Activated CD4-positive, alpha-beta T cell treated with anti-CD3 and anti-CD28 coated beads for 36 hours (primary cell): ENCODE results near the gene RASL12. TPM values are rescaled to one million over a fixed set of nuclear protein-coding genes. Genes with fewer than 3 reads are reported as not detected.

Experiments used
- ATAC-seq: fragments of 200-7000 bp; cut with Tn5 transposase; one replicate; pipeline ENCODE4 v1.10.0; 2021; ENCODE audit warnings: mild to moderate bottlenecking, moderate library complexity
- CTCF ChIA-PET: fragments of 350-600 bp; sonication (Branson Sonifier 250); formaldehyde crosslinking; loops from one replicate; lab custom pipeline; 2021; ENCODE audit warnings: antibody characterized with exemption; lab: Charles Lee
- POLR2A ChIA-PET: fragments of 350-600 bp; sonication (Branson Sonifier 250); formaldehyde crosslinking; loops from one replicate; lab custom pipeline; 2021; ENCODE audit warnings: antibody characterized with exemption, inconsistent platforms; lab: Charles Lee
- DNase-seq: peaks from one replicate; pipeline ENCODE4 v3.0.0-alpha.2; 2020
- H3K27ac Mint-ChIP-seq: one replicate; pipeline ENCODE4 v1.8.0; 2021; ENCODE audit warnings: mixed read lengths
- H3K27me3 Mint-ChIP-seq: one replicate; pipeline ENCODE4 v1.8.0; 2021; ENCODE audit warnings: mixed read lengths
- H3K36me3 Mint-ChIP-seq: one replicate; pipeline ENCODE4 v1.8.0; 2021; ENCODE audit warnings: low read depth, mixed read lengths
- H3K4me1 Mint-ChIP-seq: one replicate; pipeline ENCODE4 v1.8.0; 2021; ENCODE audit warnings: mixed read lengths
- H3K4me3 Mint-ChIP-seq: one replicate; pipeline ENCODE4 v1.8.0; 2021; ENCODE audit warnings: mild to moderate bottlenecking, moderate library complexity, mixed read lengths
- H3K9me3 Mint-ChIP-seq: one replicate; pipeline ENCODE4 v1.8.0; 2021; ENCODE audit warnings: low read depth, mixed read lengths
- intact Hi-C, 2 experiments: fragments of 100-400 bp; cut with DNase I in 1 of 2; cut with micrococcal nuclease in 1 of 2; formaldehyde crosslinking; loops; one replicate each; pipeline versions ENCODE4 v1.14.2 to v1.15.1; 2022 to 2024; cut with DNase I, micrococcal nuclease
- total RNA-seq, 2 experiments: library from RNA; stranded (reverse); gene quantifications; one replicate each; pipeline ENCODE4 v1.2.3, GENCODE V29; 2021

Gene RASL12
- total RNA-seq, 2 experiments from 2014 or later: not detected

DNA sequence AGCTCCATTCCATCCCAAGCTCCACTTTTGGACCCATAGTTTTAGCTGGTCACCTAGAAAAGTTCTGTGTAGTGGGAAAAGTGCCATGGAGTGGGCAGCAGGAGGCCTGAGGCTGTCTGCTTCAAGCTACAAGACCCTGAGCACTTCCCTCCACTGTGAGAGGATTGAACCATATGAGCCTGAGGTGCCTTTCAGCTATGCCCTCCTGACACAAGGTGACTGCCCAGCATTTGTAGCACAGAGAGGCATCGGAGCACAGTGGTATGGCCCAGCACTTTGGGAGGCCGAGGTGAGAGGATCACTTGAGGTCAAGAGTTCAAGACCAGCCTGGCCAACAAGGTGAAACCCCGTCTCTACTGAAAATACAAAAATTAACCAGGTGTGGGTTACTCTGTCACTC lies 4.8 kb upstream of the RASL12 start:
- DNase-seq (no peak), ATAC-seq (no peak)
- H3K4me3 Mint-ChIP-seq: no peak overlapping the region
- H3K36me3 Mint-ChIP-seq: no peaks in the 10 kb centered on the region
- POLR2A ChIA-PET: no interaction called here
- H3K4me1 Mint-ChIP-seq: peaks cover under 1% of the 10 kb centered on the region
- H3K9me3 Mint-ChIP-seq: no peaks in the 10 kb centered on the region
- intact Hi-C loops: loop anchor here in 1 of 2 experiments (10.0 kb wide), 1 partner anchor 338 kb away; no protein-coding TSS in a partner anchor
- CTCF ChIA-PET: interaction anchor here (0.9 to 1.1 kb wide), 2 partner anchors 20 to 30 kb away, joined by 3 to 4 read pairs; no protein-coding TSS in a partner anchor
- H3K27ac Mint-ChIP-seq: no peak overlapping the region
- H3K27me3 Mint-ChIP-seq: peaks cover 20% of the 10 kb centered on the region

DNA sequence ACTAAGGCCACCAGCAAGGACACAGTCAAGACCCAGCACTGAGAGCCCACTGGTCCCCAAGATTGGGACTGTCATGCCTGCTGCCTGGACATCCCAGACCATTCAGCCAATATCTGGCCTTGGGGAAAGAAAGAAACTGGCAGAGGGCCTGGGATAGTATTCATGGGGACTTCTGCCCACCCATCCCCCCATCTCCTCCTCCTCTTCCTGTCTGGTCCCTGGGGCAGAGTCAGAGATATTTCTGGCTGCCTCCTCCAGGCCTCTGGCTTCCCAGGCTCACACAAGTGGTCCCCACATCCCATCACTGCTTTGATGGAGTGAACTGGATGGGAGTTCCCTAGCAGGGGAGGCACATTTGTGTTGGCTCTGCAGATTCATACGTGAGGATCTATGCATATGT lies 4.2 kb upstream of the RASL12 start:
- no peak overlapping the region for H3K27ac Mint-ChIP-seq
- H3K36me3 Mint-ChIP-seq: no peaks in the 10 kb centered on the region
- H3K27me3 Mint-ChIP-seq: peaks cover 23% of the 10 kb centered on the region
- POLR2A ChIA-PET: no interaction called here
- peaks cover 3% of the 10 kb centered on the region for H3K4me1 Mint-ChIP-seq
- ATAC-seq (no peak), DNase-seq (no peak)
- H3K4me3 Mint-ChIP-seq: no peak overlapping the region
- intact Hi-C loops: loop anchor here in 1 of 2 experiments (10.0 kb wide), 1 partner anchor 337 kb away; no protein-coding TSS in a partner anchor
- H3K9me3 Mint-ChIP-seq: no peaks in the 10 kb centered on the region
- CTCF ChIA-PET: interaction anchor here (0.9 kb wide), 1 partner anchor 29 kb away, joined by 3 read pairs; no protein-coding TSS in a partner anchor

DNA sequence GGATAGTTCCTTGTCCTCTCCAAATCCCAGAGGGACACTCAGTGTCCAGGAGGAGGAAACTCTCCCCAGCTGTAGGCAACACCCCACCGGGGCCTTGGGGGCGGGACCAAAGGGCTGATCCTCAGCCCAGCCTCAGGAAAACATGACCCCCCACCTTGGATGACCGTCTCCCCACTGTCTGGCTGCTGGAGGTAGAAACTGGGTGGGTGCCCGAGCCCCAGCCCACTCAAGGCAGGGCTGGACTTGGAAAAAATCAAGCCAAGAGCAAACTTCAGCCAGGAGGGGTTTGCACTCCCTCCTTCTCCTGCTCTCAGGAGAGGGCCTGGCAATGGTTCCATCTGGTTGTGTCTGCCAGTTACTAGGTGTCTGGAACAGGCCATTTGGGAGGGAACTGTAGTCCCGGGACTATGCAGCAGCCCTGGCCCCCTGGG lies 3.6 kb upstream of the RASL12 start:
- Mint-ChIP-seq H3K4me1 (peaks cover 3% of the 10 kb centered on the region), H3K36me3 (no peaks in the 10 kb centered on the region), H3K4me3 (no peak overlapping the region), H3K27me3 (peaks cover 27% of the 10 kb centered on the region), H3K9me3 (no peaks in the 10 kb centered on the region), H3K27ac (no peak overlapping the region)
- POLR2A ChIA-PET: no interaction called here
- CTCF ChIA-PET: no interaction called here
- DNase-seq (no peak), ATAC-seq (no peak)
- intact Hi-C loops: loop anchor here in 1 of 2 experiments (10.0 kb wide), 1 partner anchor 337 kb away; no protein-coding TSS in a partner anchor

DNA sequence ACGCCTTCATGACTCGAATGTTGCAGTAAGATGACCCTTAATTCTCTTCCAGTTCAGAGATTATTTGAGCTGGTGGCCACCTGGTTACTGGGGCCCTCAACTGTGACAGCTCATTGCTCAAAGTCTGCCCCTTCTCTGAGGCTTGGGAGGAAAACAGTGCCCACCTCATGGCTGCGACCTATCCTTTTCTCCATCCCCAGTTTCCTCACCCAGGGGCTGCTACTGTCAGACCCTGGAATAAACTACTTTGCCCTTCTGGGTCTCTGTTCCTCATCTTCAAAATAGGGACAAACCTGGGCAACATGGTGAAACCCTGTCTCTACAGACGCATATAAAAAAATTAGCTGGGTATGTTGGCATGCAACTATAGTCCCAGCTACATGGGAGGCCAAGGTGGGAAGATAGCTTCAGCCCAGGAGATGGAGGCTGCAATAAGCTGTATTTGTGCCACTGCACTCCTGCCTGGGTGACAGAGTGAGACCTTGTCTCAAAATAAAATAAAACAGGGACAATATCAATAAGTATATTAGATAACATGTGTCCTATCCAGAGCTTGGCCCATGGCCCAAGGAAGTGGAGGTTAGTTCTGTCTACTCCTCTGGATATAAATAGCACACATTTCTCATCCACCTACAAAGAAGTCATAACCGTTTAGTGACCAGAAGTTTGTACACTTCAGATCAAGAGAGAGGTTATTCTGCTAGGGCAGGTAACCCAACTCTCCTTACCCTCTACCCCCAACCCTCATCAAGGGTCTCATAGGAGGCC lies 2.2 kb upstream of the RASL12 start:
- H3K27ac Mint-ChIP-seq: no peak overlapping the region
- CTCF ChIA-PET: interaction anchor here (0.8 to 1.6 kb wide), 4 partner anchors 8 to 31 kb away, joined by 3 to 6 read pairs (median 3); no protein-coding TSS in a partner anchor
- H3K27me3 Mint-ChIP-seq: peaks cover 37% of the 10 kb centered on the region
- no peak for ATAC-seq
- H3K4me1 Mint-ChIP-seq: peaks cover 3% of the 10 kb centered on the region
- no peak for DNase-seq
- no peak overlapping the region for H3K4me3 Mint-ChIP-seq
- POLR2A ChIA-PET: no interaction called here
- intact Hi-C loops: loop anchor here in 1 of 2 experiments (10.0 kb wide), 1 partner anchor 335 kb away; no protein-coding TSS in a partner anchor
- no peaks in the 10 kb centered on the region for H3K36me3 Mint-ChIP-seq
- no peaks in the 10 kb centered on the region for H3K9me3 Mint-ChIP-seq

DNA sequence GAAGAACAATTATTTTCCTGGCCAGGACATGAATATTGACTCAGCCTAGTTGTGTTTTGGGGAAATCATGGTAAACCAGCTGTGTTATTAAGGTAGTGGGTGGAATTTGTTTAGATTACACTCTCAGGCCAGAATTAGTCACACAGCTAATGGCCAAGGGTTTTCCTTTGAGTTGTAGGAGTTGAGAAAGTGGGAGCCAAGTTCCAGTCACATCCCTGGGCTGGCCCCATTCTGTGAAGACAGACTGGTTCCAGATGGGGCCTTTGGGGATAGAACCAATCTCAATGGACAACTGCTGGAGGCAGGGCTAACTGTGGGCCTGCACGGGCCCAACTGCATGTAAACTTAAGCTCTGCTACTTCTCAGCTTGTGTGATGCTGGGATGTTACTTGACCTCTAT lies 1.4 kb upstream of the RASL12 start:
- DNase-seq (no peak), ATAC-seq (no peak)
- ChIA-PET POLR2A (no interaction called here), CTCF (interaction anchor here (0.8 to 1.6 kb wide), 4 partner anchors 10 to 437 kb away, joined by 3 to 6 read pairs (median 4); no protein-coding TSS in a partner anchor)
- H3K4me1 Mint-ChIP-seq: peaks cover 3% of the 10 kb centered on the region
- H3K27me3 Mint-ChIP-seq: peaks cover 37% of the 10 kb centered on the region
- H3K27ac Mint-ChIP-seq: no peak overlapping the region
- no peaks in the 10 kb centered on the region for H3K36me3 Mint-ChIP-seq
- no peak overlapping the region for H3K4me3 Mint-ChIP-seq
- intact Hi-C loops: no loop called here
- H3K9me3 Mint-ChIP-seq: no peaks in the 10 kb centered on the region

DNA sequence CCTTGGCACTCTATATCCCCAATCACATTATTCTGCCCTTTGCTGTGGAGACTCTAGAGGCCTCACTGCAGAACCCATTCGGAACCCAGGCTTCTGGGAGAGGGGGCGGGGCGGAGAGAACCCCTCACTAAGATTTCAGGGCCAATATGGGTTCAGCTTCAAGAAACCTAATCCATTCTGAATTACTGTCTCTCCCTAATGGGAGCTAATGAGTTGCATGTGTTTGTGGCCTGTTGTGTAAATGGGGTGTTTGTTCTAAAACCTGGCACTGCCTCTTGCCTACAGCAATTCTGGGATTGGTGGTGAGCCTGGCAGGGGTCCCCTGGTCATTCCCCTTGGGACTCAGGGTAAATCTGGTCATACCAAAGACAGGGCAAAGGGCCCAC lies 605 bp upstream of the RASL12 start:
- Mint-ChIP-seq H3K4me1 (peaks cover 3% of the 10 kb centered on the region), H3K9me3 (no peaks in the 10 kb centered on the region), H3K27me3 (peaks cover 37% of the 10 kb centered on the region), H3K4me3 (no peak overlapping the region), H3K27ac (no peak overlapping the region), H3K36me3 (no peaks in the 10 kb centered on the region)
- ChIA-PET POLR2A (no interaction called here), CTCF (interaction anchor here (0.8 to 1.6 kb wide), 4 partner anchors 13 to 438 kb away, joined by 3 to 6 read pairs (median 4); no protein-coding TSS in a partner anchor)
- DNase-seq (no peak), ATAC-seq (no peak)
- intact Hi-C loops: no loop called here

DNA sequence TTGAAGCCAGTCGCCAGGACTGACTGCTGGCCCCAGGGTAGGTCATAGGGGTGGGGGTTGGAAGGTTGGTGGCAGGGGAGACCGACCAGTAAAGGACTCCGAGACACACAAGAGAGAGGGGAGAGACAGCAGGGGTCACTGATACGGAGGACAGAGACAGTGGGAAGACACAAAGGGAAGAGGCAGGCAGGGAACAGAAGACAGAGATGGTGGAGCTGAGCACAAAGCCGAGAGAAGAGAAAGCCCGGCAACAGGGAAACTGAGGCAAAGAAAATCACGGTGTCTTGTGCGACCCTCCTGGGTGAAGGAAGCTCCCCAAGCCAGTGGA lies 510 bp downstream of the RASL12 start:
- CTCF ChIA-PET: interaction anchor here (0.8 to 1.2 kb wide), 2 partner anchors 12 to 143 kb away, joined by 3 read pairs; no protein-coding TSS in a partner anchor
- ATAC-seq (no peak), DNase-seq (no peak)
- Mint-ChIP-seq H3K9me3 (no peaks in the 10 kb centered on the region), H3K36me3 (no peaks in the 10 kb centered on the region), H3K4me3 (no peak overlapping the region), H3K27me3 (peaks cover 37% of the 10 kb centered on the region), H3K4me1 (peaks cover 3% of the 10 kb centered on the region), H3K27ac (no peak overlapping the region)
- POLR2A ChIA-PET: no interaction called here
- intact Hi-C loops: no loop called here

DNA sequence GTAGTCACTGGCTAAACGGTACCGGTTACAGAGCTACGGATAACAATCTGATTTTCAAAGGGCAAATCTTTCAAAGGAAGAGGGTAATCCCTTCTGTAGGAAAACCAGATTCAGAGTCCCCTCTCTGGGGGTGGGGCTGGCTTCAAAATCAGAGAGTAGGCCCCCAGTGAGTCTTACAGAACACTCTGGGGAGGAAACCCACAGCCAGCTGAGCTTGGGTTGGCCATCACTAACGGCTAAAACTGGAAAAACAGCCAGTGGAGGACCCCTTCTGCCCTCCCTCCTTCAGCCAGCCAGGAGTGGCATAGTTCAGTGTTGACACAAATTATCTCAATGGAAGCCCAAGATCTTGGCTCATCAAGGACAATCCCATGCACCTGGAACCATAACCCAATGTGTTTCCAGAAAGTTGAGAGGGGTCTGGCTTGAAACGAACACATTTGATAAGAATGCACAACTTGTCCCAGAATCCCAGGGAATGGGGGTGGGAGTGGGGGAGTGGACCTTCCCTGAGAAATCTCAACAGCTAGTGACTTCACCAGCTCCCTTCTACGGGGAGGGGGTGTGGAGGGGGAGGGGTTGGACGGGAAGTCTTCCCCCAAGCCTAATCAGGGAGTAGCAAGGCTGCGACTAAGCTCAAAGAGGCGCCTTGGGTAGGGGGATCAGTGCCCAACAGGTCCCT lies 1.0 kb downstream of the RASL12 start:
- POLR2A ChIA-PET: no interaction called here
- intact Hi-C loops: no loop called here
- H3K4me1 Mint-ChIP-seq: peaks cover 3% of the 10 kb centered on the region
- no peaks in the 10 kb centered on the region for H3K9me3 Mint-ChIP-seq
- H3K27me3 Mint-ChIP-seq: peaks cover 37% of the 10 kb centered on the region
- no peak overlapping the region for H3K4me3 Mint-ChIP-seq
- no peak for DNase-seq
- H3K27ac Mint-ChIP-seq: no peak overlapping the region
- ATAC-seq: no peak
- H3K36me3 Mint-ChIP-seq: no peaks in the 10 kb centered on the region
- CTCF ChIA-PET: interaction anchor here (0.6 to 1.0 kb wide), 3 partner anchors 11 to 317 kb away, joined by 3 read pairs; no protein-coding TSS in a partner anchor

DNA sequence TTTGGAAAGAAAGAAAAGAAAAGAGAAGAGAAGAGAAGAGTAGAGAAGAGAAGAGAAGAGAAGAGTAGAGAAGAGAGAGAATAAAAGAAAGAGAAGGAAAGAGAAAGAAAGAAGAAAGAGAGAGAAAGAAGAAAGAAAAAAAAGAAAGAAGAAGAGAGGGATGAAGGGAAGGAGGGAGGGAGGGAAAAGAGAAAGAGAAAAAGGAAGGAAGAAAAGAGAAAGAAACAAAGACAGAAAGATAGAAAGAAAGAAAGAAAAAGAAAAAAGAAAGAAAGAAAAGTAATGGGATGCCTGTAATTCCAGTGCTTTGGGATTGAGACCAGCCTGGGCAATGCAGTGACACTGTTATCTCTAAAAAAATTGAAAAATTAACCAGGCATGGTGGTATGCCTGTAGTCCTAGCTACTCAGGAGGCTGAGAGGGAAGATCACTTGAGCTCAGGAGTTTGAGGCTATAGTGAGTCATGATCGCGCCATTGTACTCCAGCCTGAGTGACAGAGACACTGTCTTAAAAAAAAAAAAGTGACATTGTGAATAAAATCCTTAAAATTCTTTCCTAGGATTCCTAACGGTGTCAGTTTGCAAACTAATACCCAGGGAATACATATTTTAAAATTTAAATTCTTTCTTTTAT lies 1.7 kb downstream of the RASL12 start:
- ChIA-PET CTCF (interaction anchor here (0.6 to 1.7 kb wide), 4 partner anchors 12 to 316 kb away, joined by 3 to 4 read pairs (median 4); no protein-coding TSS in a partner anchor), POLR2A (no interaction called here)
- Mint-ChIP-seq H3K27ac (no peak overlapping the region), H3K4me1 (peaks cover 3% of the 10 kb centered on the region), H3K9me3 (no peaks in the 10 kb centered on the region), H3K27me3 (peaks cover 37% of the 10 kb centered on the region), H3K4me3 (no peak overlapping the region), H3K36me3 (no peaks in the 10 kb centered on the region)
- intact Hi-C loops: no loop called here
- DNase-seq (no peak), ATAC-seq (no peak)

DNA sequence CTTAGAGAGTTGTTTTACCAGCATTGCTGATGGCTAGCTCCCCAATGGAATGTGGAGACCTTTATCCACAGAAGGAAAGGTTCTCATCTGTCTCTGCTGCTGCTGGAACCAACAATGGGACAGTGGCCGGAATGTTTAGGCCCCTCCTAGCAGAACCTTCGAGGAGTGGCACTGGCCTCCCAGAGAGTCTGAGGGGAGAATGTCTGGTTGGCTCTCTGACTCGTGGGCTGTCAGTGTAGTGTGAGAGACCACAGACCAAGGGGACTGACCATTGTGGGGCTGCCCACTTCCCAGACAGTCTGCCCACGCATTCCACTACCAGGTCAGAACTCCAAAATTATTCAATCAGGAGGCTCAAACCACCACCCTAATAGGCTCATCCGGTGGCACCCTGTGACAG lies 5.1 kb downstream of the RASL12 start:
- POLR2A ChIA-PET: no interaction called here
- intact Hi-C loops: no loop called here
- ATAC-seq (no peak), DNase-seq (no peak)
- peaks cover 24% of the 10 kb centered on the region for H3K27me3 Mint-ChIP-seq
- H3K4me1 Mint-ChIP-seq: peaks cover 3% of the 10 kb centered on the region
- CTCF ChIA-PET: interaction anchor here (1.1 kb wide), 1 partner anchor 8 kb away, joined by 4 read pairs; no protein-coding TSS in a partner anchor
- H3K36me3 Mint-ChIP-seq: no peaks in the 10 kb centered on the region
- no peak overlapping the region for H3K27ac Mint-ChIP-seq
- H3K4me3 Mint-ChIP-seq: no peak overlapping the region
- H3K9me3 Mint-ChIP-seq: no peaks in the 10 kb centered on the region

DNA sequence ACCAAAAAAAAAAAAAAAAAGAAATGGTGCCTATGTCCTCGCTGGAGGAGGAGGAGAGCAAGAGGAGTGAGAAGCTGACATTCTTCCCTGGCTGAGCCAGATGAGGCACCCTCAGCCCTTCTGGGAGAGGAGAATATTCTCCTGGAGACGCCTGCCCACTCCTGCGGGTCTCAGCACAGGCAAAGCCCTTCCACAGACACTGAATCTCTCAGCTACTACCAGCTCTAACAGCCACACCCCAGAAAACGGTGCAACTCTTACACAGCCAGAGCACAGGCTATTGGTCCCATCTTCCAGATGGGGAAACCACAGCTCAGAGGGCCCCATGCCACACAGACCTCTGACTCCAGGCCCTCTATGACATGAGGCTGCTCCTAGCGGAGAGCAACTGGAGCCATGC lies 5.7 kb downstream of the RASL12 start:
- Mint-ChIP-seq H3K4me3 (no peak overlapping the region), H3K27ac (no peak overlapping the region), H3K36me3 (no peaks in the 10 kb centered on the region), H3K27me3 (peaks cover 20% of the 10 kb centered on the region), H3K9me3 (no peaks in the 10 kb centered on the region), H3K4me1 (peaks cover under 1% of the 10 kb centered on the region)
- intact Hi-C loops: no loop called here
- POLR2A ChIA-PET: no interaction called here
- CTCF ChIA-PET: interaction anchor here (1.1 to 1.4 kb wide), 2 partner anchors 8 to 39 kb away, joined by 3 to 4 read pairs; no protein-coding TSS in a partner anchor
- DNase-seq (no peak), ATAC-seq (no peak)
